NCI-H2081 (cell line): Measurements from ENCODE around the gene ZFP92.

Experiments
- DNase-seq, 2 experiments: peaks; one replicate each; lab custom pipeline; 2025; lab: John Stamatoyannopoulos, UW

Gene ZFP92

DNA sequence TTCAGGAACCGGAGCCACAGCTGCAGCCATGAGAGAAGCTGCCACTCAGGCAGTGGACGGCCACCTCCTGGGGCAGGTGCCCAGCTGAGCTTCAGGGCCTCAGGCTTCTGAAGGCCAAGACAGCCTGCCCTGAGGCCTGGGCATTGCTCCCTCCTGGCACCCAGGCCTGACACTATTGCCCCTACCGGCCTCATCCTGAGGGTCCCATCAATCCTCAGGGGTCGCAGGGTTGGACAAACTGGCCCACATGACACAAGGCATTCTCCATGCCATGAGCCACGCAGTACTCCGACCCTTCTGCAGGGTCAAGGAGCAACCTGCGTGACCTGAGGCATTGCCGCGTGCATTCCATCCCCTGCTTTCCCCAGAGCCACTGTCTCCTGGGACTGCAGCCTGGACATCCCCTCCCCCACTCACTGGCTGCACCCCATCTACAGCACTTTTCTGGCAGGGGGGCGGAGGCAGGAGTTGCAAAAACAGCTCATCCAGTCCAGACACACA is 3.0 kb upstream of the ZFP92 start:
- DNase-seq, result no peak

DNA sequence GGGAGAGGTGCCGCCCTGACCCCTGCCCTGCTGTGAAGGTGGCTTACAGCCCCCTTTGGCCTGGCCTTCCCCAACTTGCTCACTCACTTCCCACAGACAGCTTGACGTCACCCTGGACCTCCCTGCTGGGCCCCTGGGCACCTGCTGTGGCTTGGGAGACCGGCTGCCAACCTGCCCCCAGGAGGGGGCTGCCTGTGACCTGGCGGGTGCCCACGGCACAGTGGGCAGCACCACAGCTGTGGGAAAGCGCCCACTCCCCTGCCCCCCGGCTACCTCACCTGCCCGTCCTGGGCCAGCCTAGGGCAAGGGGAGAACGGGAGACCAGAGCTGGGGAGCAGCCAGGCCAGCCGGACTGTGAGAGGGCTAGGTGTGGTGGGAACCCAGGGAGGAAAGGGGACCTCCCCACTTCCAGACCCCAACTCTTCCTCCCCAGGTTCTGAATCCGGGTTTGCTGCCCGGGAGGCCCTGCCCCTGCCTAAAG is 2.4 kb upstream of the ZFP92 start:
- DNase-seq, result no peak

DNA sequence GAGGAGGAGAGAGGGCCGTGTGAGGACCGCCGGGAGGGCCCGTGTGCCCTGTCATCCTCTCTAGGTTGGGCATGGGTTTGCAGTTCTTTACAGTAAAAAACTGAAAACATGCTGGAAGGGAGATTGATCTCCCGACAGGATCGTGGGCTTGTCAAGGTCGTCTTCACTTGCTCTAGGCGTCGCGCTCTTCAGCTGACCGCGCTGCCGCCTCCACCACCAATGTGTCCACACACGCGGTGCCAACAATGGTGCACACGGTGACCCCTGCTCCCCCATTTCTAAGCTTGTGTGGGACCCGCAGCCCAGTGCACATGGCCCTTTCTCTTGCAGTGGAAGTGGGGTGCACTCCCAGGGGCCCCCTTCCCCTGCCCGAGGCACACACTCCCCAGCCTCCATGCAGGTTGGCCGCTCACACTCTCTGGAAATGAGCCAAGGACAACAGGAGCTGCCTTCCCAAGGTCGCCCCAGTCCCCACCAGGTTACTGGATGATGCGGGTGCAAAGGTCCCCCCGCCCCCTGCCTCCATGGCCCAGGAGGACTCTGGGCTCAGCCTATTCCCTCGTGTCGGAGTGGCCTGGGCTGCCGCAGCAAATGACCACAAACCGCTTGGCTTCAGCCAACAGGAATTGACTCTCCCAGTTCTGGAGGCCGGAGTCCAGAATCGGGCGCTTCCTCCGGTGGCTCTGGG is 1.7 kb upstream of the ZFP92 start:
- no peak for DNase-seq

GRCh38 chrX:153410373-153410772 is 899 bp upstream of the ZFP92 start:
- no peak for DNase-seq

DNA sequence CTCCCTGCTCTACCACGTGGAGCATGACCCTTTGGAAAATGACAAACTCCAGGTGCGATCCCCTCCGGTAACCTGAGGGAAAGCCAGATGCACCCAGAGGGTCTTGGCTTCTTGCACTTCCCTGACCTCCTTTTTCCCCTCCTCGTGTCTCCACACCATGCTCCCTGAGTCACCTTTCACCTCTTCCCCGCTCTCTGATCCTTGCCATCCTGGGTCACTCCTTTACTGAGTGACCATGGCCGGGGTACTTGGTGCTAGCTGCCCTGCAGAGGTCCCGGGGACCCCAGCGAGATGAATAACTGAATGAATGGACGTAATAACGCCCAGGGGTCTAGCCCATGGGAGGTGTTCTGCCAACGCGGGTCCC is 401 bp upstream of the ZFP92 start:
- DNase-seq, result no peak

GRCh38 chrX:153411988-153412574 is 809 bp downstream of the ZFP92 start:
- DNase-seq, result peak in 1 of 2 experiments; percentile 7

GRCh38 chrX:153412746-153413720 is 1.8 kb downstream of the ZFP92 start:
- DNase-seq, result no peak

GRCh38 chrX:153413731-153414130 is 2.5 kb downstream of the ZFP92 start:
- DNase-seq, result no peak

DNA sequence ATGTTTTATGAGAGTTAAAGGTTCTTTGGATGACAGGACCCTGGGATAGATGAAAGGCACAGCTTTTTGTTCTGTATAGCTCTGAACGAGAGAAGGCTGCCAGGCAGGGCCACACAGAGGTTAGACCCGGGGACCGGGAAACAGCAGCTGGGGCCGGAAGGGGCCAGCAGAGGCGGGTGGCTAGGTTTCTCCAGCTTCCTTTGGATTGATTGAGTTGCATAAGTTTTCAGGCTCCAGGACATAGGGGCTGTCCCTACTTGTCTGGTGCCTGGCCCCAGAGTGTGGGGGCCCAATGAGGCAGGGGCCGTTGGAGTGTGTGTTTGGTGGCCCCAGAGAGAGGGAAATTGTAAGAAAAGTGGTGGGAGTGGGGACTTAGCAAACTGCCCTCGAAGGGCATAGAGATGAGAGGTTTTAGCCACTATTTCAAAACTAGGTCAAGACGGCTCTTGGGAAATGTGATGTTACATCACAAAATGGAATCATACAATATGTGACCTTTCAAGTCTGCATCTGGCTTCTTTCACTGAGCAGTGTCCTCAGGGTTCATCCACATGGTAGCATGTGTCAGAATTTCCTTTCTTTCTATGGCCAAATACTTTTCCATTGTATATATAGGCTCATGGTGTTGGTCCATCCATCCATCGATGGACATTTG is 3.7 kb downstream of the ZFP92 start:
- DNase-seq, result no peak

DNA sequence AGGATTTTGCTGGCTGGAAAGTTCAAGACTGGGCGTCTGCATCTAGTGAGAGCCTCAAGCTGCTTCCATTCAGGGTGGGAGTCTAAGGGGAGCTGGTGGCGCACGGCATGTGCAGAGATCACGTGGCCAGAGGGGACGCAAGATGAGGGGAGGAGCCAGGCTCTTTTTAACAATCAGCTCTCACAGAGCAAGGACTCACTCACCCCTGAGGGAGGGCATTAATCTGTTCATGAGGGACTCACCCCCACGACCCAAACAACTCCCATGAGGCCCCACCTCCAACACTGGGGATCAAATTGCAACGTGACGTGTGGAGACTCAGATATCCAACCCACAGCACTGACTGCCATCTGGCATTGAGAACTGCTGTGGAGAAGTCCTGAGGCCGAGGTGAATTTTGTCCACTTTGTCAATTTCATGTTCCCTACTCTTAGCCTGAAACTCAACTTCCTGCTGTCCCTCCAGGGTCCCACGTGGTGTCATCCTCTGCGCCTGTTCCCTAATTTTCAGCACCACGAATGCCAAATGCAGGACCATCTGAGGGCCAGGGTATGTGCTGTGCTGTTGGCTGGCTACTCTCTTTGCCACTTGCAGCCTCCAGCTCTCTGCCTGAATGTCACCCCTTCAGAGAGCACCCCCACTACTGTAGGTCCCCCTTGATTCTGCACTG is 5.6 kb downstream of the ZFP92 start:
- no peak for DNase-seq

DNA sequence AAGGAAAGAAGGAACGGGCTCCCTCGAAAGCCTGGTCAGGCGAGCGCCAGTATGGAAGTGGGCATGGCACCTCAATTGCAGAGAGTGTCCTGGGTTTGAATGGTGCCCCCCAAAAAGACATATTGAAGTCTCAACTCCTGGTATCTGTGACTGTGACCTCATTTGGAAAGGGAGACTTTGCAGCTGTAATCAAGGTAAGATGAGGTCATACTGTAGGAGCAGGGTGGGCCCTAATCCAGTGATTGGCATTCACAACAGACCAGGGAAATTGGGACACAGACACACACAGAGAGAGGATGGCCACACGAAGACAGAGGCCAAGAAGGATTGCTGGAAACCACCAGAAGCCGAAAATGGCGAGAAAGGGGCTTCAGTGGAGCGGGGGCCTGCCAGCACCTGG is 6.4 kb downstream of the ZFP92 start:
- DNase-seq, result no peak

GRCh38 chrX:153420851-153421599 is 9.8 kb downstream of the ZFP92 start:
- no peak for DNase-seq

- DNase-seq, result no peak
These were observed 10.6 kb downstream of the ZFP92 start for GRCh38 chrX:153421856-153422255.

- no peak for DNase-seq
These were observed 12.4 kb downstream of the ZFP92 start for GRCh38 chrX:153423652-153424051.

DNA sequence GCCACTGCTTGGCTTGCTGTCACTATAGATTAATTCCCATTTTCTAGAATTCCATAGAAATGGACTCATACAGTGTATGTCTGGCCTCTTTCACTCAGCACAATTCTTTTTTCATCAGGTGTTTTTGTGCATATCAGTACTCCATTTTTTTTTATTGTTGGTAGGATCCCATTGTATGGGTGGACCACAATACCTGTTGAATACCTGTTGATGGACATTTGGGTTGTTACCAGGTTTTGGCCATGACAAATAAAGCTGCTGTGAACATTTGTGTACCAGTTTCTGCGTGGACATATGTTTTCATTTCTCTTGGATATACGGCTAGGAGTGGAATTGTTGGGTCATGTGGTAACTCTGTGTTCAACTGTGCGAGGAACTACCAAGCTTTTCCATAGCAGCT is 14.9 kb downstream of the ZFP92 start:
- no peak for DNase-seq

- DNase-seq, result no peak
These were observed 19.5 kb downstream of the ZFP92 start for GRCh38 chrX:153430796-153431195.

DNA sequence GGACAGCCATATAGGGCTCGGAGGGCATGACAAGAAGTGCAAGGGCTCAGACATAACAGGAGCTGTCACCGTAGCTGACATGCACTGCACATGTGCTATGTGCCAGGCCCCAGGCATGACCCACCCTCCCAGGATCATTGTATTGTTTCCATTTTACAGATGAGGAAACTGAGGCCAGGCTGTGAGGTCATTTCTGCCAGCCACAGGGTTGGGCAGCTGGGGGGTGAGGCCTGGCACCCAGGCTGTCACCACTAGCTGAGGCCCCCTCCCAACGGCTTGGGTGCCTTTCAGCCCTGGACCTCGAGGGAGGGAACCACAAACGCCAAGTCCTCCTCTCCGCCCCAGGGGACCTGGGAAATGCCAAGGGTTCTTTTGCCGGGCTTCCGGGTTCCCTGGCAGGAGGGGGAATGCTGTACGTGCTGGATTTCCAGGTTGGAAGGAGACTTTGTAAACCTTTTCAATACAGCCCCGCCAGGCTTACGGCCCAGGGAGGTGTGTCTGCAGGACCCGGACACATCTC is 21.9 kb downstream of the ZFP92 start:
- DNase-seq, result no peak

GRCh38 chrX:153433781-153434285 is 22.6 kb downstream of the ZFP92 start:
- DNase-seq, result no peak

DNA sequence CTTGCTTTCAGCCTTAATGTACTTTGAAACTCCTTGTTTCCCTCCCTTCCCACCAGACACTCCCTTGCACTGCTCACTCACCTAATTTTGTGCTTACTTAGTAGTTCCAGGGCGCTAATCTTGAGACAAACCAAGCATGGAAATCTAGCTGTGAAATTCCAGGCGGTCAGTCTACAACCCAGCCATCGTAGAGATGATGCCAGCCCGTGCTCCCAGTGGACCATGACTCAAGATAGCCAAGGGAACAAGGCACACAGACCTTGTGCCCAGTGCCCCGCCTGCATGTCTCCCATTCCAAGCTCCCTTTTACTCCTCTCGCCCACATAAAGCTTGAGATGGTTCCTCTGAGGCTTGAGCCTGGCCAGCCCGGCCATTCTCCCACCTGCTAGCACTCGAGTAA is 23.5 kb downstream of the ZFP92 start:
- DNase-seq, result no peak

DNA sequence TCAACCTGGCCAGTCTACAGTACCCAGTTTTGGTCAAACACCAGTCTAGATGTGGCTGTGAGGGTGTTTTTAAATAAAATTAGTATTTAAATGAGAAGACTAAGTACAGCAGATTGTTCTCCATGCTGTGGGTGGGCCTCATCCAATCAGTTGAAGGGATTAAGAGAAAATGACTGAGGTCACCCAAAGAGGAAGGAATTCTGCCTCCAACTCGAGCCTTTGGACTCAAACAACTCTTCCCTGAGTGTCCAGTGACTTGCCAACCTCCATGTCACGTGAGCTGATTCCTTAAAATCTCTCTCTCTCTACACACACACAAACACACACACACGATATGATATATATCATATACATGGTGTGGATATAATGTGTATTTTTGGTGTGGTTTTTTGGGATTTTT is 24.6 kb downstream of the ZFP92 start:
- no peak for DNase-seq
